ENCODE results near the gene RRAS.
"Not testable (repeated sequence)": the region's sequence is repeated elsewhere in the genome, so short reads cannot be mapped to it uniquely, and the experiment has no call there.

RRAS gene

GRCh38 chr19:49626226-49626625, 13.7 kb downstream of the RRAS start:
- DNase-seq = no peak

- DNase-seq = no peak
These were observed 14.7 kb downstream of the RRAS start for GRCh38 chr19:49624967-49625910.

GRCh38 chr19:49617860-49618259, 22.1 kb downstream of the RRAS start:
- not testable (repeated sequence) for DNase-seq

DNA sequence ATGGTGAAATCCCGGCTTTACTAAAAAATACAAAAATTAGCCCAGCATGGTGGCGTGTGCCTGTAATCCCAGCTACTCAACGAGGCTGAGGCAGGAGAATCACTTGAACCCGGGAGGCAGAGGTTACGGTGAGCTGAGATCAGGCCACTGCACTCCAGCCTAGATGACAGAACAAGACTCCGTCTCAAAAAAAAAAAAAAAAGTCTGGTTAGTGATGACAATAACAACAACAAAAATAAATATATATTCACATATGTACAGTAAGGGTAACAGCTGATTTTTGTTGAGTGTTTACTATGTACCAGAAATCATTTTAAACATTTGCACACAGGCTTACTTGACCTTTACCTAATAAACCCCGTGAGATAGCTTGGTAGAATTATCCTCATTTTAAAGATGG, 23.0 kb downstream of the RRAS start:
- DNase-seq = no peak

DNA sequence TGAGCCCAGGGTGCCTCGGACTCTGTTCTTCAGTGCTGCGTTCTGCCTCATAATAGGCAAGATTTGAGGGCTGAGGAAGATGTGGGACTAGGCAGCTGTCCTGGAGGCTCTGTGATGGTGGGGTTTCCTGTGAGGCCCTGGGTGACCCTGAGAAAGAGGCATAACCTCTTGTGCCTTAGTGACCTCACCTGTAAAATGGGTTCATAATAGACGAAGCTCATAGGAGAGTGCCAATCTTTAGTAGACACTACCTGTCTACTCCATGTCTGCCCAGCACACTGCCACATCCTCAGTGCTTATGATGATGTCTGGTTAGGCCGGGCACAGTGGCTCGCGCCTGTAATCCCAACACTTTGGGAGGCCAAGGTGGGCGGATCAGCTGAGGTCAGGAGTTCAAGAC, 23.4 kb downstream of the RRAS start:
- DNase-seq = no peak

- DNase-seq = no peak
These were observed 24.1 kb downstream of the RRAS start for GRCh38 chr19:49615861-49616260.

GRCh38 chr19:49614096-49614833, 25.7 kb downstream of the RRAS start:
- DNase-seq = no peak

DNA sequence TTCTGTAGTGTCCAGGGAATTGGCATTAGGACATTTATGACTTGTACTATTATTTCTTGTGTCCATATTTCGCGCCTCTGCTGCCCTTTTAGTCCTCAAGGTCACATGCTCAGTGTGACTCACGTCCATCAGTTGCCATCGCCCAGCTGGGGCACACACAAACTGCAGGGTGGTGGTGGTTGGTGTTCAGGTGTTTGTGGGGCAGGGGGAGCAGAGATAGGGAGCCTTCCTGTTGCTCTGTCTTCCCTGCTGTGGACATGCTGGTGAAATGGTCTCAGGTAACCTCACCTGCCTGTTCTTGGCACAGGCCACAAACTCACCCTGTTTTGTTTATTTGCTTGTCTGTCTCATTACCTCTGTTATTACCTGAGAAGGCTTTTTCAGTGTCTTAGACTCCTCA, 26.6 kb downstream of the RRAS start:
- no peak for DNase-seq

- DNase-seq = no peak
These were observed 30.3 kb downstream of the RRAS start for GRCh38 chr19:49609499-49610092.

GRCh38 chr19:49605605-49606004, 34.3 kb downstream of the RRAS start:
- no peak for DNase-seq

DNA sequence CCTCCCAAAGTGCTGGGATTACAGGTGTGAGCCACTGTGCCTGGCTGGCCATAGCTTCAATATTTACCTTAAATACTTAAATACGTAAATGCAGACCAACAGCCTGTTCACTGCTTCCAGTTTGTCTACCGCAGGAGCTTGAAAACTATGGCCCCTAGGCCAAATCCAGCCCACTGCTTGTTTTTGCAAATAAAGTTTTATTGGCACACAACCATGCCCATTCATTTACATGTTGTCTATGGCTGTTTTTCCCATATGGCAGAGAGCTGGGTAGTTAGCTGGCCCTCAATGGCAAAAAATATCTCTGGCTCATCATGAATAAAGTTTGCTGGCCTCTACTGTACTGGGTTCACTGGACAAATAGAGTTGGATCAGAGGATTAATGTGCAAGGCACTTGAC, 37.1 kb downstream of the RRAS start:
- no peak for DNase-seq

- DNase-seq = no peak
These were observed 38.4 kb downstream of the RRAS start for GRCh38 chr19:49601482-49602038.

DNA sequence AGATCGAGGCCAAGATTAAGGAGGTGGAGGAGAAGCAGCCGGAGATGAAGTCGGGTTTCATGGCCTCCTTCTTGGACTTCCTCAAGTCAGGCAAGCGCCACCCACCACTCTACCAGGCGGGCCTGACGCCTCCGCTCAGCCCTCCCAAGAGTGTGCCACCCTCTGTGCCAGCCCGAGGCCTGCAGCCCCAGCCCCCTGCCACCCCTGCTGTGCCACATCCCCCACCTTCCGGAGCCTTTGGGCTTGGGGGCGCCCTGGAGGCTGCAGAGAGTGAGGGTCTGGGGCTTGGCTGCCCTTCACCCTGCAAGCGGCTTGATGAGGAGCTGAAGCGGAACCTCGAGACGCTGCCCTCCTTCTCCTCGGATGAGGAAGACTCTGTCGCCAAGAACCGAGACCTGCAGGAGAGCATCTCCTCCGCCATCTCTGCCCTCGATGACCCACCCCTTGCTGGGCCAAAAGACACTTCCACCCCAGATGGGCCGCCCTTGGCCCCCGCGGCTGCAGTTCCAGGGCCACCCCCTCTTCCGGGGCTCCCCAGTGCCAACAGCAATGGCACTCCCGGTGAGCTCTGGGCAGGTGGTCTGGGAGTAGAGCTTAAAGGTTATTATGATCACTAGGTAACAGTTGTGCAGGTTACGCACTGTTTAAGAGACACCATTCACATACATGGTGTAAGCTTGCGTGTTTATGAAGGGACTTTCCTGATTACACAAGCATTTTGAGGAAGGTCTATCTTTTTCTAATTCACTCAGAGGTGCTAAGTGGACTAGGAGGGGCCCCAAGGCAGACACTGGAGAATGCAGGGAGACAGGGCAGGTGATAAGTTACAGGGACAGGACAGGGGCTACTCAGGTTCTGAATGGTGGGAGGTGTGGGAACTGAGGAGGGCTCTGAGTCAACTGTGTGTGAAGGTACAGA, 40.3 kb downstream of the RRAS start:
- DNase-seq = no peak

DNA sequence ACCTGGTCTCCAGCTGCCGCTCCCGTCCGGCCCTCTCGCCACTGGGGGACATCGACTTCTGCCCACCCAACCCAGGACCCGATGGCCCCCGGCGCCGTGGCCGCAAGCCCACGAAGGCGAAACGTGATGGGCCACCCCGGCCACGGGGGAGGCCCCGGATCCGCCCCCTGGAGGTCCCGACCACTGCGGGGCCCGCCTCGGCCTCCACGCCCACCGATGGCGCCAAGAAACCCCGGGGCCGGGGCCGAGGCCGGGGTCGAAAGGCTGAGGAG, 42.3 kb downstream of the RRAS start:
- DNase-seq = no peak

DNA sequence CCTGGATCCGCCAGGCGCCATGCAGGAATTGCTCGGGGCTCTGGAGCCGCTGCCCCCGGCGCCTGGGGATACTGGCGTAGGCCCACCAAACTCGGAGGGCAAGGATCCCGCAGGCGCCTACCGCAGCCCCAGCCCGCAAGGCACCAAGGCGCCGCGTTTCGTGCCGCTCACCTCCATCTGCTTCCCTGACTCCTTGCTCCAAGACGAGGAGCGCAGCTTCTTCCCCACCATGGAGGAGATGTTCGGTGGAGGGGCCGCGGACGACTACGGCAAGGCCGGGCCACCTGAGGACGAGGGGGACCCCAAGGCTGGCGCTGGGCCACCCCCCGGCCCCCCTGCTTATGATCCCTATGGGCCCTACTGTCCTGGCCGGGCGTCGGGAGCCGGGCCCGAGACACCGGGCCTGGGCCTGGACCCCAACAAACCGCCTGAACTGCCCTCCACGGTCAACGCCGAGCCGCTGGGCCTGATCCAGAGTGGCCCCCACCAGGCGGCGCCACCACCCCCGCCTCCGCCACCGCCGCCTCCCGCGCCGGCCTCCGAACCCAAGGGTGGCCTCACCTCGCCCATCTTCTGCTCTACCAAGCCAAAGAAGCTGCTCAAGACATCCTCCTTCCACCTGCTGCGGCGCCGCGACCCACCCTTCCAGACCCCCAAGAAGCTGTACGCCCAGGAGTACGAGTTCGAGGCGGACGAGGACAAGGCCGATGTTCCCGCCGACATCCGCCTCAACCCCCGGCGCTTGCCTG, 42.8 kb downstream of the RRAS start:
- DNase-seq = no peak

DNA sequence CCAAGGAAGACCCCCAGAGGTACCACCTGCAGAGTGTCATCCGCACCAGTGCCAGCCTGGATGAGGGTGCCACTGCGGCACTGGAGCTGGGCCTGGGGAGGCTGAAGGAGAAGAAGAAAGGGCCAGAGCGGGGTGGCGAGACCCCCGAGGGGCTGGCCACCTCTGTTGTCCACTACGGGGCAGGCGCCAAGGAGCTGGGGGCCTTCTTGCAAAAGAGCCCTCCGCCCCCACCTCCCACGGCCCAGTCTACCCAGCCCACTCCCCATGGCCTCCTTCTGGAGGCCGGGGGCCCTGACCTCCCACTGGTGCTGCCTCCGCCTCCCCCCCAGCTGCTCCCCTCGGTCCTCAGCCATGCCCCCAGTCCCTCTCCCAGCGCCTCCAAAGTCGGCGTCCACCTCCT, 43.5 kb downstream of the RRAS start:
- no peak for DNase-seq

- no peak for DNase-seq
These were observed 44.0 kb downstream of the RRAS start for GRCh38 chr19:49595819-49596404.

DNA sequence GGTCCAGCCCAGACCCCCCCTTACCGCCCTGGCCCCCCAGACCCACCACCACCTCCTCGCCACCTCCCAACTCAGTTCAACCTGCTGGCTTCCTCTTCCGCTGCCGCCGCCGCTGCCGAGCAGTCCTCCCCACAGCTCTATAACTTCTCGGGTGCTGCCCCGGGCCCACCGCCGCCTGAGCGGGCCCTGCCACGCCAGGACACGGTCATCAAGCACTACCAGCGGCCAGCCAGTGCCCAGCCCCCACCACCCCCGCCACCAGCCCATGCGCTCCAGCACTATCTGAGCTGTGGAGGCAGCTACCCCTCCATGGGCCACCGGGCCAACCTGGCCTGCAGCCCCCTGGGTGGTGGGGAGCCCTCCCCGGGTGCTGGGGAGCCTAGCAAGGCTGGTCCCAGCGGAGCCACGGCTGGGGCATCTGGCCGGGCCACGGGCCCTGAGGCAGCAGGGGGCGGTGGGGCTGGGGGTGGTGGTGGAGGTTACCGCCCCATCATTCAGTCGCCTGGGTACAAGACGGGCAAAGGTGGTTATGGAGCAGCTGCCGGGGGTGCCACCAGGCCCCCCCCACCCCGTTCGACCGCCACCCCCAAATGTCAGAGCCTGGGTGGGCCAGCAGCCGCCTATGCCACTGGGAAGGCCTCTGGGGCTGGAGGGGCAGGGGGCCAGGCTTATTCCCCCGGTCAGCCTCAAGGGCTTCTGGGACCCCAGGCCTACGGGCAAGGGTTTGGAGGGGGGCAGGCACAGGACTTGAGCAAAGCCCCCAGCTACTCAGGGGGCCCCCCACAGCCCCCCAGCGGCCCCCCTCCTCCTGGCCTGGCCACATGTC, 44.7 kb downstream of the RRAS start:
- no peak for DNase-seq

GRCh38 chr19:49594157-49594992, 45.6 kb downstream of the RRAS start:
- DNase-seq = no peak
